ENCODE data around the gene KIF11. TPM values are rescaled to one million over a fixed set of nuclear protein-coding genes. Genes with fewer than 3 reads are reported as not detected.

Gene KIF11
- total and polyA plus RNA-seq, 9 of the 15 experiments (the other 6 are each of a cell fraction or from before 2014, with no cell fraction given) = 11.3 to 54.4 (median 29.2) TPM

- TF ChIP-seq, protein P1, sequence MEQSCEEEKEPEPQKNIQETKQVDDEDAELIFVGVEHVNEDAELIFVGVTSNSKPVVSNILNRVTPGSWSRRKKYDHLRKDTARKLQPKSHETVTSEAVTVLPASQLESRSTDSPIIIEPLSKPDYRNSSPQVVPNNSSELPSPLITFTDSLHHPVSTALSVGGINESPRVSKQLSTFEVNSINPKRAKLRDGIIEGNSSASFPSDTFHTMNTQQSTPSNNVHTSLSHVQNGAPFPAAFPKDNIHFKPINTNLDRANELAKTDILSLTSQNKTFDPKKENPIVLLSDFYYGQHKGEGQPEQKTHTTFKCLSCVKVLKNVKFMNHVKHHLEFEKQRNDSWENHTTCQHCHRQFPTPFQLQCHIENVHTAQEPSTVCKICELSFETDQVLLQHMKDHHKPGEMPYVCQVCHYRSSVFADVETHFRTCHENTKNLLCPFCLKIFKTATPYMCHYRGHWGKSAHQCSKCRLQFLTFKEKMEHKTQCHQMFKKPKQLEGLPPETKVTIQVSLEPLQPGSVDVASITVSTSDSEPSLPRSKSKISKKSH (CRISPR knock-in tag; IDR thresholded peaks at IDR 0.05) = no peak
- TF ChIP-seq REST (IDR thresholded peaks at IDR 0.05; ENCODE audit: borderline replicate concordance) (peak; percentile 36; the same call in 1 of the 2 replicates), REST (CRISPR knock-in tag; IDR thresholded peaks at IDR 0.05; ENCODE audit: low read depth) (0 out of 2 replicates have a peak, but pooled peaks have one; percentile 9), L3MBTL2 (IDR thresholded peaks at IDR 0.05) (peak; percentile 71), GABPB1 (CRISPR knock-in tag; IDR thresholded peaks at IDR 0.05) (peak; percentile 61), HMG20A (CRISPR knock-in tag; conservative IDR thresholded peaks at IDR 0.05) (no peak), ZNF239 (CRISPR knock-in tag; IDR thresholded peaks at IDR 0.05) (no peak), ESRRA (IDR thresholded peaks at IDR 0.05; ENCODE audit: borderline replicate concordance, low read depth) (peak; percentile 8; the same call in 1 of the 2 replicates), ZNF57 (CRISPR knock-in tag; IDR thresholded peaks at IDR 0.05) (no peak), EP300 (IDR thresholded peaks at IDR 0.05; ENCODE audit: low read length) (0 out of 2 replicates have a peak, but pooled peaks have one; percentile 1)
- TF ChIP-seq, protein P2, sequence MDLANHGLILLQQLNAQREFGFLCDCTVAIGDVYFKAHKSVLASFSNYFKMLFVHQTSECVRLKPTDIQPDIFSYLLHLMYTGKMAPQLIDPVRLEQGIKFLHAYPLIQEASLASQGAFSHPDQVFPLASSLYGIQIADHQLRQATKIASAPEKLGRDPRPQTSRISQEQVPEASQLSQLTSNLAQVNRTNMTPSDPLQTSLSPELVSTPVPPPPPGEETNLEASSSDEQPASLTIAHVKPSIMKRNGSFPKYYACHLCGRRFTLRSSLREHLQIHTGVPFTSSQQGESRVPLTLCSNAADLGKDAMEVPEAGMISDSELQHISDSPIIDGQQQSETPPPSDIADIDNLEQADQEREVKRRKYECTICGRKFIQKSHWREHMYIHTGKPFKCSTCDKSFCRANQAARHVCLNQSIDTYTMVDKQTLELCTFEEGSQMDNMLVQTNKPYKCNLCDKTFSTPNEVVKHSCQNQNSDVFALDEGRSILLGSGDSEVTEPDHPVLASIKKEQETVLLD (IDR thresholded peaks at IDR 0.05) = peak; percentile 88
These were observed 19.0 kb upstream of the KIF11 start, which contains the start of gene IDE (continued) for GRCh38 chr10:92573798-92574547.

All from K562 (cell line).